ENCODE results near the gene ADA.

ADA gene

DNA sequence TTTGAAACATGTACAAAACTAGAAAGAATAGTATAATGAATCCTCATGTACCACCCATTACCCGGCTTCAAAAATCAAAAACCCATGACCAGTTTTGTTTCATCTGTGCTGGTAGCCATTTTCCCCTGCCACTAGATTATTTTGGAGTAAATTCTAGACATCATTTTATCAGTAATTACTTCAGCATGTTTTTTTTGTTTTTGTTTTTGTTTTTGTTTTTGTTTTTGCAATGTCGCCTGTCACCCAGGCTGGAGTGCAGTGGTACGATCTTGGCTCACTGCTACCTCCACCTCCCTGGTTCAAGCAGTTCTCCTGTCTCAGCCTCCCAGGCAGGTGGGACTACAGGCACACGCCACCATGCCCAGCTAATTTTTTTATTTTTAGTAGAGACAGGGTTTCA lies 77.1 kb downstream of the ADA start:
- no peak for DNase-seq

DNA sequence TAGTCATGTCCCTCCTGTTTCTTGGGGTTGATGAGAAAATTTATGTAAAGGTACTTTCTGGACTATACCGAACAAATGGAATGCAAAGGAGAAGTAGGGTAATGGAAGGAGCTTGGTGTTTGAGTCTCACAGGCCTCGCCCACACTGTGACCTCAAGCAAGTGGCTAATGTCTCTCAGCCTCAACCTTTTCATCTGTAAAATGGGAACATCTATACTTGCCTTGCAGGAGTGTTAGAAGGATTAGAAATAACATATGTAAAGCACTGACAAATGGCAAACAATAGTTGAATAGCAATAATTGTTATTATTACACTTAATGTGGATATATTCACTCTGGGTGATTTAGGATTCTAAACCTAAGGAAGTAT lies 78.0 kb downstream of the ADA start:
- DNase-seq: no peak

DNA sequence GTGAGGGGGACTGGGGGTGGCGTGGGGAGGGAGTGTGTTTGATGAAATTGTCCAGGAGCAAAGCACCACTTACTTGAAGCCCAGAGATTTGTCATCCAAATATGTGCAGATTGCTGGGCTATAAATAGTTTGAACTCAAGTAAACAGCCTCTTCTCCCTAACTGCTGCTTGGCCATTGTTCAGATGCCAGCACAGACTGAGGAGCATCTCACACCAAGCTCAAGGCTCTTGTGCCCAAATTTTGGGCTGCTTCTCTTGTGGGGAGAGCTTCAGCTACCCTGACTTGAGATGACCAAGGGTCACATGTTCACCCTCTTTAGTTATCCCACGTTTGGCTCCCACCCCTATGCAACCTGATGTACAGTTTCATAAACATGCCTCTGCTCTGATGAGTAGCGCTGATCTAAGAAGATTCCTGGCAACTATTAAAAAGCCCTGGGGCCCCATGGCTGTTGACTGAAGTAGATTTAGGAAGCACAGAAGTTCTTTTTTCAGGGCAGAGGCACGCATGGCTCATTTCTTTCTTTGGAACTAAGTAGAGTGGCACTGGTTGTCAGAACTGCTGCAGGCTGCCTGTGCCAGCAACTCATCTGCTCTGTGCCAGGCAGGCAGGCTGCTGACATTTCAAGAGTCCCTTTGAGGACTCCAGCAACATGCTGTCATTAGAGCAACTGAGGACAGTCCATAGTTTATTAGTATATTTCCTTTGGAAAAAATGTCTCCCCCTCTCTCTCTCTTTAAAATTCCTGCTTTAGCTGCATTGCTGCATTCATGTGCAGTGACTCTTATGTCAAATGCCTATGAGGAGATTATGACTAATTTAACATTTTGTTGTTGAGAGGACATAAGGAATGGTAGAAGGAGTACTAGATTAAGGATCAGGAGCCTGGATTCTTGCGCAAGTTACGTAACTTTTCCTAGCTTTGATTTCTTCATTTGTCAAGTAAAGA lies 78.7 kb downstream of the ADA start:
- DNase-seq: no peak

DNA sequence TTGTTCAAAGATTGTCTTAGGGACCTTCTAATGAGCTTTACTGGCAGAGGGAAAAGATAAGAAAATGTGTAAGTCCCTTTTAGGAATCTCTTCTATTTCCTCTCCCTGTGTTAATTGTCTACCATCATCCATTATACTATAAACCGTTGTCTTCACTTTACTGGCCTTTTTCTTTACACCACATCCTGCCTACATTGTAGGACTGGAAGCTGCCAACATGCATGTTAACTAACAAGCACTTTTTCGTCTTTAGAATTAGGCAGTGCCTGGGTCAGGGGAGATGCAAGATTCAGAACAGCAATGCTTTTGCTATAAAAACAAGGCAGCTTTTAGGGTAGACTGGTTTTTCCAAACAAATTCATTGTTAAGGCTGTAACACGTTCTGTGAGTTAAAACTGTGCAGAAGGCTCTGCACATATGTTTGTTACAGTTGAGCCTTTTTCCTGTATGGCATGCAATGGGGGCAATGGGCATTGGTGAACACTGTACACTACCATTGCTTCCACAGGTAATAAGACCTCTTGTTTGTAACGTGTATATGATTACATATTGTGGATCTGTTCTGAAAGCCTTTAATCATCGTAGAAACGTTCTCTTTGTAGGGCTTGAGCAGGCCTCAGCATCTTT lies 80.0 kb downstream of the ADA start:
- DNase-seq: no peak

DNA sequence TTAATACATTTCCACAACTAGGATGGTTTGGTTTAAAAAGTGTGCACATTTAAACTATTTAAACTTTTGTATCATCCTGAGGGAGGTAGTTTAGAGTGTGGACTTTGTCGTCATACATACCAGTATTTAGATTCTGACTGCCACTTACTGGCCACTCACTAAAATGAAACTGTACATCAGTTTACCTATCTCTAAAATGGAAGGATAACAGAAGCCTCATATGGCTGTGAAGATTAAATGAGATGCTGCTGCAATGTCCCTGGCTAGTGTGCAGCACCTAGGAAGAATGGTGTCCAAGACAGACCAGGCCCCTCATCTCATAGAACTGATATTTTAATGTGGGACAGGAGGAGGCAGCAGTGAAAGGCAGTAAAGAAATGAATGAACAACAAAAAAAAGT lies 81.1 kb downstream of the ADA start:
- DNase-seq: no peak
